Osteoblast (primary cell): ENCODE measurements around the gene TADA2B. TPM values are rescaled to one million over a fixed set of nuclear protein-coding genes. Genes with fewer than 3 reads are reported as not detected.
A peak's percentile ranks its signal among the peaks of the same experiment; 100 is the strongest.
"Not testable (repeated sequence)": the region's sequence is repeated elsewhere in the genome, so short reads cannot be mapped to it uniquely, and the experiment has no call there.

Experiments
- DNase-seq: peaks from one replicate; pipeline ENCODE4 v3.0.0; 2011; ENCODE audit warnings: low spot score, mixed read lengths; ENCODE audit not compliant: insufficient read length; ENCODE audit errors: missing footprints
- H2AFZ ChIP-seq: 2 replicates; pipeline ENCODE4 v1.6.0; 2011; ENCODE audit warnings: mild to moderate bottlenecking, low read length
- H3K27ac ChIP-seq: 2 replicates; pipeline ENCODE4 v1.5.1; 2011; ENCODE audit warnings: mild to moderate bottlenecking, low read depth, low read length, moderate library complexity
- H3K27me3 ChIP-seq: 2 replicates; pipeline ENCODE4 v1.6.0; 2012; ENCODE audit warnings: mild to moderate bottlenecking, control low read depth, inconsistent platforms, low read length, moderate library complexity; ENCODE audit not compliant: insufficient read depth
- H3K36me3 ChIP-seq: 2 replicates; pipeline ENCODE4 v1.5.1; 2011; ENCODE audit warnings: mild to moderate bottlenecking, low read length, control low read depth, moderate library complexity; ENCODE audit not compliant: insufficient read depth
- H3K4me1 ChIP-seq: 2 replicates; pipeline ENCODE4 v1.5.1; 2011; ENCODE audit warnings: mild to moderate bottlenecking, low read length, control low read depth, moderate library complexity; ENCODE audit not compliant: insufficient read depth
- H3K4me2 ChIP-seq: 2 replicates; pipeline ENCODE4 v1.6.0; 2011; ENCODE audit warnings: mild to moderate bottlenecking, low read length; ENCODE audit not compliant: insufficient read depth
- H3K4me3 ChIP-seq: fragments of 200-600 bp; sonication (generic); 3 replicates; pipeline ENCODE4 v1.5.1; 2012; ENCODE audit warnings: mild to moderate bottlenecking, low read length, inconsistent platforms; ENCODE audit not compliant: insufficient read depth
- H3K79me2 ChIP-seq: 2 replicates; pipeline ENCODE4 v1.6.0; 2012; ENCODE audit warnings: mild to moderate bottlenecking, low read length, control low read depth, inconsistent platforms; ENCODE audit not compliant: insufficient read depth
- H3K9me3 ChIP-seq: 2 replicates; pipeline ENCODE4 v1.5.1; 2011; ENCODE audit warnings: low read depth, low read length, control low read depth
- H4K20me1 ChIP-seq: 2 replicates; pipeline ENCODE4 v1.6.0; 2012; ENCODE audit warnings: mild to moderate bottlenecking, low read length, control low read depth; ENCODE audit not compliant: insufficient read depth
- total RNA-seq: library from RNA; depleted of rRNA; stranded (reverse); fragments of >200 nt; gene quantifications from 2 replicates; pipeline ENCODE4 v1.2.3, GENCODE V29; 2012
- TF ChIP-seq, protein P1 (sequence below): IDR thresholded peaks from 2 replicates; pipeline ENCODE4 v1.5.1; 2011; ENCODE audit warnings: mild to moderate bottlenecking, low read depth, low read length, moderate library complexity; ENCODE audit errors: extremely low read depth

Gene TADA2B
- total RNA-seq, 1 donor, result 13.0 TPM

DNA sequence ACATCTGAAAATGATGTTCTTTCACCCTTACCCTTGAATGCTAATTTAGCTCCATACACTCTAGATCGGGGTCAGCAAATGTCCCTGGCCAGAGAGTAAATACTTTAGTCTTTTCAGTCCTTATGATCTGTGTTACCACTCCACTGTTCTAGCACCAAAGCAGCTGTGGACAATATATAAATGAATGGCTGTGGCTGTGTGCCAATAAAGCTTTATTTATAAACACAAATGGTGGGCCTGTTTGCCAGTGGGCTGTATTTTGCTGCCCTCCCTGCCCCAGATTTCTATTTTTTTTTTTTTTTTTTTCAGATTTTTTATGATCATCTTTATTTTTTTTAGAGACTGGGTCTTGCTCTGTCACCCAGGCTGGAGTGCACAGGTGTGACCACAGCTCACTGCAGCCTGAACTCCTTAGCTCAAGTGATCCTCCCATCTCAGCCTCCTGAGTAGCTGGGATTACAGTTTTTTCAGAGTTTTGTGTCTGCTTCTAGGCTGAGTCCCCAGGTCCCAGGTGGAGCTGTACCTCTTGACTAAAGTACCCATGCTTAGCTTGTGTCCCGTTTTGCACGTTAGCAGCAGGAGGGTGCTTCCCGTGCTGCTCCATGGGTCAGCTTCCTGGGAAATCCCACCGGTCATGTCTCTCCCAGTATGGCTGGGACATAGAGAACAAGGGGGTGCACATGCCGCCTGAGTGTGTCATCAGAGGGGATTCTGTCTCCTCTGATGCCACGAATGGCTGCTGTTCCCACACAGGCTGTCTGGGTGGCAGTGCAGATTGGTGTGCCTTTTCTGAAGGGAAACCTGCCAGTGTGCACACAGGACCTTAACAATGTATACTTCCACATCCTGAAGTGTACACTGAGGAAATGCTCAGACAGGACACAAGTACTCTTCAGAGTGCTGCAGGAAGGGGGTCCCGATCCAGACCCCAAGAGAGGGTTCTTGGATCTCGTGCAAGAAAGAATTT, 40.7 kb downstream of the TADA2B start:
- H3K36me3 ChIP-seq, result no peaks in the 10 kb centered on the region
- peak overlapping the region; percentile 23 for H3K4me3 ChIP-seq
- H3K27ac ChIP-seq, result no peak overlapping the region
- DNase-seq, result no peak
- H3K27me3 ChIP-seq, result peaks cover 24% of the 10 kb centered on the region
- no peaks in the 10 kb centered on the region for H3K79me2 ChIP-seq
- no peak overlapping the region for H2AFZ ChIP-seq
- H3K9me3 ChIP-seq, result peaks cover 2% of the 10 kb centered on the region
- H3K4me2 ChIP-seq, result peak overlapping the region; percentile 34
- no peaks in the 10 kb centered on the region for H4K20me1 ChIP-seq
- H3K4me1 ChIP-seq, result no peaks in the 10 kb centered on the region
- TF ChIP-seq, protein P1, sequence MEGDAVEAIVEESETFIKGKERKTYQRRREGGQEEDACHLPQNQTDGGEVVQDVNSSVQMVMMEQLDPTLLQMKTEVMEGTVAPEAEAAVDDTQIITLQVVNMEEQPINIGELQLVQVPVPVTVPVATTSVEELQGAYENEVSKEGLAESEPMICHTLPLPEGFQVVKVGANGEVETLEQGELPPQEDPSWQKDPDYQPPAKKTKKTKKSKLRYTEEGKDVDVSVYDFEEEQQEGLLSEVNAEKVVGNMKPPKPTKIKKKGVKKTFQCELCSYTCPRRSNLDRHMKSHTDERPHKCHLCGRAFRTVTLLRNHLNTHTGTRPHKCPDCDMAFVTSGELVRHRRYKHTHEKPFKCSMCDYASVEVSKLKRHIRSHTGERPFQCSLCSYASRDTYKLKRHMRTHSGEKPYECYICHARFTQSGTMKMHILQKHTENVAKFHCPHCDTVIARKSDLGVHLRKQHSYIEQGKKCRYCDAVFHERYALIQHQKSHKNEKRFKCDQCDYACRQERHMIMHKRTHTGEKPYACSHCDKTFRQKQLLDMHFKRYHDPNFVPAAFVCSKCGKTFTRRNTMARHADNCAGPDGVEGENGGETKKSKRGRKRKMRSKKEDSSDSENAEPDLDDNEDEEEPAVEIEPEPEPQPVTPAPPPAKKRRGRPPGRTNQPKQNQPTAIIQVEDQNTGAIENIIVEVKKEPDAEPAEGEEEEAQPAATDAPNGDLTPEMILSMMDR, result no peak

DNA sequence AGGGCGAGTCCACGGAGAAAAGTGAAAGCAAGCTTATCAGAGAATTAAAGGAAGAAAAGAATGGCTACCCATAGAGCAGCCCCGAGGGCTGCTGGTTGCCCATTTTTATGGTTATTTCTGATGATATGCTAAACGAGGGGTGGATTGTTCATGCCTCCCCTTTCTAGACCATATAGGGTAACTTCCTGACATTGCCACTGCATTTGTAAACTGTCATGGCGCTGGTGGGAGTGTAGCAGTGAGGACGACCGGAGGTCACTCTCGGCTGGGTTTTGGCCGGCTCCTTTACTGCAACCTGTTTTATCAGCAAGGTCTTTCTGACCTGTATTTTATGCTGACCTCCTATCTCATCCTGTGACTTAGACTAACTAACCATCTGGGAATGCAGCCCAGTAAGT, 41.4 kb downstream of the TADA2B start:
- Histone ChIP-seq H3K4me2 (peak overlapping the region; percentile 34), H3K27me3 (peaks cover 29% of the 10 kb centered on the region), H3K4me3 (peak overlapping the region; percentile 23)
- not testable (repeated sequence) for H3K27ac ChIP-seq, H3K36me3 ChIP-seq, DNase-seq, H3K9me3 ChIP-seq, H3K4me1 ChIP-seq, H3K79me2 ChIP-seq, H4K20me1 ChIP-seq, H2AFZ ChIP-seq

DNA sequence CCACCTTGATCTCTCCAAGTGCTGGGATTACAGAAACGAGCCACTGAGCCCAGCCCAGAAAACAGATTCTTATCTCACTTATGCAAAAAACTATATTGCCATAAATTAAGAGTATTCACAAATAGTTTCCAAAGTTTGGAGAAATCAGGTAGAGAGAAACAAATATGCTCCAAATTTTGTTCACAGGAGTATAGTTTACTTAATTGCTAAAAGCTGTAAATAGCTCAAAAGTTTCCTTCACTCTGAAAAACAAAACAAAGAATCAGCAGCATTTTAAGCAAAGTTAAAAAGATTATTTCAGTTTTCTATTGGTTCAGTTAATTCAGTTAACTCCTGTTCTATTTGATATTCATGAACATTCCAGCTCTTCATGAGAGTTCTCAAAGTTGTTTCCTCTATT, 43.2 kb downstream of the TADA2B start:
- peaks cover 34% of the 10 kb centered on the region for H3K27me3 ChIP-seq

DNA sequence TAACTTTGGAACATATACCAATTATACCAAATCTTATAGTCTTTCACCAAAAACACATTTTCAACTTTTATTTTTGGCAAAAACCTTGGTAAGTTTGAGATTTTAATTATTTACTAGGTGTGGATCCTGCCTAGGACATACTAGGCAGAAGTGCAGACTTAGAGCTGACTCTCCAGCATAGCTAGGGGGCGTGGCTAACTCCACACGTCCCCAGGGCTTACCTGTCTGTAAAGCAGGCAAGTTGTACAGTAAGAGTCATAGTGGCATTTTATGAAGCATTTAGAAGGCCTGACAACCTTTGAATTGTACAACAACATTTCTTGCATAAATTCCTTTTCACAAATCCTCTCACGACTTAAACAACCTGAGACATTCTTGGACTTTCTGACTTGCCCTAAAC, 43.9 kb downstream of the TADA2B start:
- Histone ChIP-seq H2AFZ (no peak overlapping the region), H3K79me2 (no peaks in the 10 kb centered on the region), H3K9me3 (no peaks in the 10 kb centered on the region), H3K36me3 (no peaks in the 10 kb centered on the region), H3K4me3 (no peak overlapping the region), H3K27ac (no peak overlapping the region), H3K27me3 (peaks cover 30% of the 10 kb centered on the region), H3K4me2 (no peak overlapping the region), H3K4me1 (no peaks in the 10 kb centered on the region), H4K20me1 (no peaks in the 10 kb centered on the region)
- TF ChIP-seq, protein P1, result no peak
- DNase-seq, result no peak

More for the DNA sequence above, 43.2 kb downstream of the TADA2B start:
- Histone ChIP-seq H3K4me2 (no peak overlapping the region), H3K79me2 (no peaks in the 10 kb centered on the region), H3K4me1 (no peaks in the 10 kb centered on the region), H3K4me3 (no peak overlapping the region), H4K20me1 (no peaks in the 10 kb centered on the region), H2AFZ (no peak overlapping the region), H3K27ac (no peak overlapping the region), H3K36me3 (no peaks in the 10 kb centered on the region), H3K9me3 (no peaks in the 10 kb centered on the region)
- DNase-seq, result no peak
- TF ChIP-seq, protein P1, result no peak
